Activated CD4-positive, alpha-beta memory T cell treated with anti-CD3 and anti-CD28 coated beads, Interleukin-2, amount 10 ng/mL, durations not matched to agents 7 days and 5 days (primary cell): ENCODE measurements around the gene RALGAPA1. TPM values are rescaled to one million over a fixed set of nuclear protein-coding genes. Genes with fewer than 3 reads are reported as not detected.
A peak's percentile ranks its signal among the peaks of the same experiment; 100 is the strongest.

Source experiments
- CTCF ChIA-PET: fragments of 350-600 bp; sonication (Branson Sonifier 250); formaldehyde crosslinking; loops from one replicate; lab custom pipeline; 2021; ENCODE audit warnings: antibody characterized with exemption, inconsistent platforms; lab: Charles Lee
- POLR2A ChIA-PET: fragments of 350-600 bp; sonication (Branson Sonifier 250); formaldehyde crosslinking; loops from one replicate; lab custom pipeline; 2021; ENCODE audit warnings: antibody characterized with exemption; lab: Charles Lee
- DNase-seq: peaks from one replicate; pipeline ENCODE4 v3.0.0-alpha.2; 2020
- H3K27ac Mint-ChIP-seq: one replicate; pipeline ENCODE4 v1.8.0; 2021; ENCODE audit warnings: mild to moderate bottlenecking, mixed read lengths
- H3K27me3 Mint-ChIP-seq: one replicate; pipeline ENCODE4 v1.8.0; 2021; ENCODE audit warnings: mixed read lengths
- H3K36me3 Mint-ChIP-seq: one replicate; pipeline ENCODE4 v1.8.0; 2021; ENCODE audit warnings: low read depth, mixed read lengths
- H3K4me1 Mint-ChIP-seq: one replicate; pipeline ENCODE4 v1.8.0; 2021; ENCODE audit warnings: mixed read lengths
- H3K4me3 Mint-ChIP-seq: one replicate; pipeline ENCODE4 v1.8.0; 2021; ENCODE audit warnings: mild to moderate bottlenecking, mixed read lengths
- H3K9me3 Mint-ChIP-seq: one replicate; pipeline ENCODE4 v1.8.0; 2021; ENCODE audit warnings: mixed read lengths
- total RNA-seq, 2 experiments: library from RNA; stranded (reverse); gene quantifications; one replicate each; pipeline ENCODE4 v1.2.3, GENCODE V29; 2021

The RALGAPA1 gene
- total RNA-seq, 2 experiments from 2014 or later = 29.0 to 32.8 TPM

- peaks cover 67% of the 10 kb centered on the region for H3K27me3 Mint-ChIP-seq
Measured at GRCh38 chr14:35533357-35534207, 275.5 kb downstream of the RALGAPA1 start, which contains the start of gene INSM2. TSS of gene INSM2 (plus strand) at chr14:35534164. CDS start at chr14:35534253, 89 bp downstream.

GRCh38 chr14:35532783-35533356 is 276.2 kb downstream of the RALGAPA1 start:
- Mint-ChIP-seq H3K4me1 (peaks cover 14% of the 10 kb centered on the region), H3K36me3 (no peaks in the 10 kb centered on the region), H3K27me3 (peaks cover 71% of the 10 kb centered on the region), H3K9me3 (no peaks in the 10 kb centered on the region), H3K27ac (no peak overlapping the region), H3K4me3 (peak overlapping the region; percentile 46)
- ChIA-PET CTCF (interaction anchor here (0.9 to 1.7 kb wide), 2 partner anchors 153 to 154 kb away, joined by 3 to 5 read pairs; no protein-coding TSS in a partner anchor), POLR2A (no interaction called here)
- DNase-seq = no peak

More at GRCh38 chr14:35533357-35534207, 275.5 kb downstream of the RALGAPA1 start, which contains the start of gene INSM2:
- peak within 1 kb of the TSS; percentile 68 for H3K4me3 Mint-ChIP-seq
- no peaks in the 10 kb centered on the region for H3K9me3 Mint-ChIP-seq
- H3K4me1 Mint-ChIP-seq = peaks cover 14% of the 10 kb centered on the region
- DNase-seq = peak; percentile 57
- no peaks in the 10 kb centered on the region for H3K36me3 Mint-ChIP-seq
- no peak within 1 kb of the TSS for H3K27ac Mint-ChIP-seq
- POLR2A ChIA-PET = no interaction called here
- CTCF ChIA-PET = interaction anchor here (0.8 to 1.7 kb wide), 4 partner anchors 152 to 281 kb away, joined by 3 to 5 read pairs (median 3); no protein-coding TSS in a partner anchor

GRCh38 chr14:35531960-35532747 is 276.9 kb downstream of the RALGAPA1 start:
- Mint-ChIP-seq H3K9me3 (no peaks in the 10 kb centered on the region), H3K4me3 (no peak overlapping the region), H3K4me1 (peaks cover 14% of the 10 kb centered on the region), H3K27me3 (peaks cover 70% of the 10 kb centered on the region), H3K27ac (no peak overlapping the region), H3K36me3 (no peaks in the 10 kb centered on the region)
- POLR2A ChIA-PET = interaction anchor here (0.6 kb wide), 1 partner anchor 91 kb away, joined by 3 read pairs; no protein-coding TSS in a partner anchor
- no peak for DNase-seq
- CTCF ChIA-PET = no interaction called here

- Mint-ChIP-seq H3K27me3 (peaks cover 36% of the 10 kb centered on the region), H3K9me3 (no peaks in the 10 kb centered on the region), H3K4me3 (no peak overlapping the region), H3K36me3 (no peaks in the 10 kb centered on the region), H3K27ac (no peak overlapping the region), H3K4me1 (no peaks in the 10 kb centered on the region)
- CTCF ChIA-PET = interaction anchor here (0.7 kb wide), 1 partner anchor 534 kb away, joined by 3 read pairs; no protein-coding TSS in a partner anchor
- POLR2A ChIA-PET = no interaction called here
- DNase-seq = no peak
Measured at GRCh38 chr14:35526962-35527361, 282.1 kb downstream of the RALGAPA1 start.

GRCh38 chr14:35525695-35526094 is 283.4 kb downstream of the RALGAPA1 start:
- CTCF ChIA-PET = no interaction called here
- Mint-ChIP-seq H3K27ac (no peak overlapping the region), H3K9me3 (no peaks in the 10 kb centered on the region), H3K4me1 (no peaks in the 10 kb centered on the region), H3K27me3 (peaks cover 28% of the 10 kb centered on the region), H3K36me3 (no peaks in the 10 kb centered on the region), H3K4me3 (no peak overlapping the region)
- no peak for DNase-seq
- POLR2A ChIA-PET = no interaction called here

GRCh38 chr14:35519986-35520385 is 289.1 kb downstream of the RALGAPA1 start:
- ChIA-PET CTCF (no interaction called here), POLR2A (no interaction called here)
- no peak for DNase-seq
- Mint-ChIP-seq H3K9me3 (no peaks in the 10 kb centered on the region), H3K4me3 (no peak overlapping the region), H3K27me3 (peaks cover 6% of the 10 kb centered on the region), H3K4me1 (no peaks in the 10 kb centered on the region), H3K36me3 (no peaks in the 10 kb centered on the region), H3K27ac (no peak overlapping the region)

GRCh38 chr14:35515916-35516315 is 293.2 kb downstream of the RALGAPA1 start:
- no peaks in the 10 kb centered on the region for H3K36me3 Mint-ChIP-seq
- peaks cover 6% of the 10 kb centered on the region for H3K27me3 Mint-ChIP-seq
- no peak overlapping the region for H3K4me3 Mint-ChIP-seq
- no peak for DNase-seq
- H3K4me1 Mint-ChIP-seq = no peaks in the 10 kb centered on the region
- no peaks in the 10 kb centered on the region for H3K9me3 Mint-ChIP-seq
- no peak overlapping the region for H3K27ac Mint-ChIP-seq
- ChIA-PET POLR2A (no interaction called here), CTCF (no interaction called here)

GRCh38 chr14:35512765-35513164 is 296.3 kb downstream of the RALGAPA1 start:
- H3K36me3 Mint-ChIP-seq = no peaks in the 10 kb centered on the region
- CTCF ChIA-PET = no interaction called here
- no peaks in the 10 kb centered on the region for H3K4me1 Mint-ChIP-seq
- DNase-seq = no peak
- H3K9me3 Mint-ChIP-seq = no peaks in the 10 kb centered on the region
- H3K27me3 Mint-ChIP-seq = peaks cover 2% of the 10 kb centered on the region
- H3K4me3 Mint-ChIP-seq = no peak overlapping the region
- H3K27ac Mint-ChIP-seq = no peak overlapping the region
- POLR2A ChIA-PET = no interaction called here

GRCh38 chr14:35509846-35510245 is 299.2 kb downstream of the RALGAPA1 start:
- DNase-seq = no peak
- Mint-ChIP-seq H3K36me3 (no peaks in the 10 kb centered on the region), H3K9me3 (no peaks in the 10 kb centered on the region), H3K4me3 (no peak overlapping the region), H3K27ac (no peak overlapping the region), H3K4me1 (peaks cover 6% of the 10 kb centered on the region), H3K27me3 (peaks cover 2% of the 10 kb centered on the region)
- ChIA-PET CTCF (no interaction called here), POLR2A (no interaction called here)

GRCh38 chr14:35506927-35507326 is 302.2 kb downstream of the RALGAPA1 start:
- DNase-seq = no peak
- no peak overlapping the region for H3K4me3 Mint-ChIP-seq
- no peaks in the 10 kb centered on the region for H3K9me3 Mint-ChIP-seq
- no peak overlapping the region for H3K27ac Mint-ChIP-seq
- CTCF ChIA-PET = no interaction called here
- H3K36me3 Mint-ChIP-seq = no peaks in the 10 kb centered on the region
- H3K27me3 Mint-ChIP-seq = peaks cover 13% of the 10 kb centered on the region
- peaks cover 6% of the 10 kb centered on the region for H3K4me1 Mint-ChIP-seq
- POLR2A ChIA-PET = no interaction called here

- no peaks in the 10 kb centered on the region for H3K36me3 Mint-ChIP-seq
- CTCF ChIA-PET = no interaction called here
- no peak overlapping the region for H3K4me3 Mint-ChIP-seq
- H3K27ac Mint-ChIP-seq = no peak overlapping the region
- peaks cover 16% of the 10 kb centered on the region for H3K27me3 Mint-ChIP-seq
- peaks cover 6% of the 10 kb centered on the region for H3K4me1 Mint-ChIP-seq
- POLR2A ChIA-PET = no interaction called here
- no peak for DNase-seq
- H3K9me3 Mint-ChIP-seq = no peaks in the 10 kb centered on the region
Measured at GRCh38 chr14:35506461-35506860, 302.6 kb downstream of the RALGAPA1 start.

GRCh38 chr14:35504260-35504659 is 304.8 kb downstream of the RALGAPA1 start:
- peaks cover 3% of the 10 kb centered on the region for H3K36me3 Mint-ChIP-seq
- peaks cover 20% of the 10 kb centered on the region for H3K27me3 Mint-ChIP-seq
- POLR2A ChIA-PET = no interaction called here
- H3K4me3 Mint-ChIP-seq = no peak overlapping the region
- peaks cover 6% of the 10 kb centered on the region for H3K4me1 Mint-ChIP-seq
- DNase-seq = no peak
- H3K27ac Mint-ChIP-seq = no peak overlapping the region
- CTCF ChIA-PET = no interaction called here
- no peaks in the 10 kb centered on the region for H3K9me3 Mint-ChIP-seq

GRCh38 chr14:35503646-35504045 is 305.4 kb downstream of the RALGAPA1 start:
- no peak overlapping the region for H3K4me3 Mint-ChIP-seq
- no peak overlapping the region for H3K27ac Mint-ChIP-seq
- POLR2A ChIA-PET = no interaction called here
- peaks cover 6% of the 10 kb centered on the region for H3K4me1 Mint-ChIP-seq
- H3K27me3 Mint-ChIP-seq = peaks cover 25% of the 10 kb centered on the region
- H3K36me3 Mint-ChIP-seq = peaks cover 3% of the 10 kb centered on the region
- H3K9me3 Mint-ChIP-seq = no peaks in the 10 kb centered on the region
- DNase-seq = no peak
- CTCF ChIA-PET = no interaction called here
